Measurements from ENCODE around the gene YPEL2.
"Not testable (repeated sequence)": the region's sequence is repeated elsewhere in the genome, so short reads cannot be mapped to it uniquely, and the experiment has no call there.

GRCh38 chr17:59311521-59311920 lies 19.9 kb upstream of the YPEL2 start:
- TF ChIP-seq CTCF (IDR thresholded peaks at IDR 0.05); EZH2 (IDR thresholded peaks at IDR 0.05; ENCODE audit: borderline replicate concordance, insufficient read depth, low read depth, low read length, poor library complexity, severe bottlenecking): not testable (repeated sequence)

Data from B cell (primary cell).